ENCODE data around the gene PRAME. TPM values are rescaled to one million over a fixed set of nuclear protein-coding genes. Genes with fewer than 3 reads are reported as not detected.

PRAME gene
- total and polyA plus RNA-seq, 10 of the 15 experiments (the other 5 are each of a cell fraction or from before 2014, with no cell fraction given), result 0.40 to 2.5 (median 0.65) TPM

- ChIA-PET SMC1A (ENCODE audit: uncharacterized antibody, unreplicated experiment) (no interaction called here), POLR2A (no interaction called here), RAD21 (ENCODE audit: unreplicated experiment) (no interaction called here), CTCF (no interaction called here)
- H3K79me2 ChIP-seq (ENCODE audit: control insufficient read depth, insufficient read depth, low read length), result no peaks in the 10 kb centered on the region
- 48% methylated on average over 2 of the region's 2 CpGs for WGBS (ENCODE audit: insufficient coverage, insufficient replicate concordance, low lambda C conversion rate, missing lambda C conversion rate)
- no peaks in the 10 kb centered on the region for H3K27me3 ChIP-seq (replicated peaks in 1 of 2; ENCODE audit: control insufficient read depth in 2 of 2, insufficient read depth in 2 of 2, low read length in 1 of 2)
- TF ChIP-seq ELK1 (IDR thresholded peaks at IDR 0.05; ENCODE audit: low read depth, low read length) (no peak), BHLHE40 (IDR thresholded peaks at IDR 0.05; ENCODE audit: borderline replicate concordance in 1 of 2, low read depth in 2 of 2, low read length in 1 of 2) (no peak), JUND (IDR thresholded peaks at IDR 0.05; ENCODE audit: low read depth, low read length) (no peak), RAD51 (IDR thresholded peaks at IDR 0.05) (no peak), E2F4 (IDR thresholded peaks at IDR 0.05; ENCODE audit: low read depth, low read length) (no peak), ZNF622 (IDR thresholded peaks at IDR 0.05) (no peak), ZBTB11 (CRISPR knock-in tag; IDR thresholded peaks at IDR 0.05) (no peak), STAT3 (IDR thresholded peaks at IDR 0.05; ENCODE audit: low read depth, low read length) (no peak), CREM (IDR thresholded peaks at IDR 0.05; ENCODE audit: low read depth) (no peak), CEBPB (IDR thresholded peaks at IDR 0.05; ENCODE audit: borderline replicate concordance in 1 of 2, low read depth in 2 of 2, low read length in 2 of 2) (no peak)
- H3K27ac ChIP-seq (ENCODE audit: control insufficient read depth, insufficient read depth), result no peak overlapping the region
- in situ Hi-C loops (cut with MboI) (no loop called here), intact Hi-C loops (cut with micrococcal nuclease; ENCODE audit: unreplicated experiment) (no loop called here)
- no peaks in the 10 kb centered on the region for H4K20me1 ChIP-seq (ENCODE audit: control insufficient read depth, insufficient read depth)
- no peak overlapping the region for H3K4me2 ChIP-seq (ENCODE audit: control insufficient read depth, insufficient read depth)
- no peak overlapping the region for H3K9ac ChIP-seq (ENCODE audit: control insufficient read depth, insufficient read depth, low read length)
- no peak overlapping the region for H2AFZ ChIP-seq (ENCODE audit: control insufficient read depth, low read depth, low read length)
- FAIRE-seq, result no peak
- H3K36me3 ChIP-seq (ENCODE audit: control insufficient read depth in 2 of 2, insufficient read depth in 2 of 2, low read length in 1 of 2), result no peaks in the 10 kb centered on the region
- no peak overlapping the region for H3K4me3 ChIP-seq
- no peak for ATAC-seq
- H3K4me1 ChIP-seq (ENCODE audit: control insufficient read depth, insufficient read depth, low read length), result no peaks in the 10 kb centered on the region
- DNase-seq (ENCODE audit: low read depth, low spot score), result no peak
- H3K9me3 ChIP-seq (replicated peaks; ENCODE audit: control insufficient read depth, insufficient read depth, low read length), result no peaks in the 10 kb centered on the region; the same call in 2 of the 3 replicates
- BruUV-seq (replicated peaks), result no TSS peak
Measured at GRCh38 chr22:22528780-22529179, 30.3 kb downstream of the PRAME start.

Measured in GM12878 (cell line).